Esophagus squamous epithelium (tissue), 5 donors: ENCODE data around the gene COL7A1. TPM values are rescaled to one million over a fixed set of nuclear protein-coding genes. Genes with fewer than 3 reads are reported as not detected.

ENCODE experiments used
- DNase-seq: peaks from one replicate; lab custom pipeline; 2025; lab: John Stamatoyannopoulos, UW
- H3K27ac ChIP-seq, 4 donors: fragments of 200-600 bp; sonication (generic); one replicate each; pipeline ENCODE4 v1.5.1; 2016 to 2019; ENCODE audit warnings: mild to moderate bottlenecking in 1 of 4
- H3K27me3 ChIP-seq, 4 donors: fragments of 200-600 bp; sonication (generic); 1 replicate in 3 of 4; 2 replicates in 1 of 4; pipeline versions ENCODE4 v1.5.1 to v1.6.0; 2017 to 2021; ENCODE audit warnings: antibody characterized with exemption in 1 of 4
- H3K36me3 ChIP-seq, 3 donors: fragments of 200-600 bp; sonication (generic); one replicate each; pipeline ENCODE4 v1.5.1; 2016 to 2019
- H3K4me1 ChIP-seq, 3 donors: fragments of 200-600 bp; sonication (generic); one replicate each; pipeline ENCODE4 v1.5.1; 2017 to 2019
- H3K4me3 ChIP-seq, 4 donors: fragments of 200-600 bp; sonication (generic); 1 replicate in 3 of 4; 2 replicates in 1 of 4; pipeline ENCODE4 v1.5.1; 2016 to 2019; ENCODE audit warnings: mild to moderate bottlenecking in 2 of 4, moderate library complexity in 1 of 4
- H3K9me3 ChIP-seq, 3 donors: fragments of 200-600 bp; sonication (generic); one replicate each; pipeline ENCODE4 v1.5.1; 2016 to 2019
- POLR2A ChIP-seq, 4 donors: fragments of 450-650 bp; IDR thresholded peaks; one replicate each; pipeline ENCODE4 v1.6.1; 2017; ENCODE audit warnings: antibody characterized with exemption in 4 of 4, mild to moderate bottlenecking in 4 of 4, moderate library complexity in 3 of 4
- WGBS, 2 donors: methylation state at CpG; one replicate each; pipeline ENCODE4 v1.1.5; 2018; 5-methylcytosine and 5-hydroxymethylcytosine counted together
- intact Hi-C: fragments of 100-400 bp; cut with DNase I; formaldehyde crosslinking; loops from one replicate; pipeline ENCODE4 v1.15.0; 2022
- total RNA-seq, 4 donors: library from RNA; depleted of rRNA; stranded (reverse); fragments of >200 nt; gene quantifications; one replicate each; pipeline ENCODE4 v1.1.0, GENCODE V29; 2016
- TF ChIP-seq, protein P1 (sequence below), 6 experiments: fragments of 450-650 bp in 4 of 6; fragments of 200-600 bp in 2 of 6; sonication (generic) in 2 of 6; IDR thresholded peaks; one replicate each; pipeline ENCODE4 v1.5.1; 2016 to 2019; ENCODE audit warnings: antibody characterized with exemption in 6 of 6, mild to moderate bottlenecking in 4 of 6, moderate library complexity in 4 of 6
- donor health status: DM: yes; HTN: yes; CAD: no.

COL7A1 gene
- 100 to 1,000 TPM in 1 of 4 donors, 10 to 100 TPM in 3; 52.8 to 125 (median 69.0) TPM for total RNA-seq

DNA sequence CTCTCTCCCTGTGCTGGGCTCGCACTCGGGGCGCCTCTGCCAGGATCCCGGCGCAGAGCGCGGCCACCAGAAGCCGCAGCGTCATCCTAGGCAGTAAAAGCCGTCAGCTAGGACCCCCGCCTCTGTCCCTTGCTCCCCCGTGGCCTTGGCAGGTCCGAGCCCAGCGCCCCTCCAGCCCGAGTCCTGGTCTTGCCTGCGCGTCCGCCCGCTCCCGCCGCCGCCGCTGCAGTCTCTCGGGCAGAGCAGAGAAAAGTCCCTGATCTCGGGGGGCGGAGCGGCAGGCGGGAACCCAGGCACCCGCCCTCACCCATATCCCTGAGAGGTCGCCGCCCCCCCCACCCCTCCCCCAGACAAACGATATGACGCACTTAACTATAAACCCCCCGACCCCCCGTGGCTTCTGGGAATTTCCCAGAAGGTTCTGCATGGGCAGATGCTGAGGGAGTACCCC, at the start of gene COL7A1:
COL7A1 (minus strand) TSS at position 255 of the 451 bp plus-strand sequence; CDS start at position 85, 170 bp downstream.
- DNase-seq, result no peak
- TF ChIP-seq, protein P1, sequence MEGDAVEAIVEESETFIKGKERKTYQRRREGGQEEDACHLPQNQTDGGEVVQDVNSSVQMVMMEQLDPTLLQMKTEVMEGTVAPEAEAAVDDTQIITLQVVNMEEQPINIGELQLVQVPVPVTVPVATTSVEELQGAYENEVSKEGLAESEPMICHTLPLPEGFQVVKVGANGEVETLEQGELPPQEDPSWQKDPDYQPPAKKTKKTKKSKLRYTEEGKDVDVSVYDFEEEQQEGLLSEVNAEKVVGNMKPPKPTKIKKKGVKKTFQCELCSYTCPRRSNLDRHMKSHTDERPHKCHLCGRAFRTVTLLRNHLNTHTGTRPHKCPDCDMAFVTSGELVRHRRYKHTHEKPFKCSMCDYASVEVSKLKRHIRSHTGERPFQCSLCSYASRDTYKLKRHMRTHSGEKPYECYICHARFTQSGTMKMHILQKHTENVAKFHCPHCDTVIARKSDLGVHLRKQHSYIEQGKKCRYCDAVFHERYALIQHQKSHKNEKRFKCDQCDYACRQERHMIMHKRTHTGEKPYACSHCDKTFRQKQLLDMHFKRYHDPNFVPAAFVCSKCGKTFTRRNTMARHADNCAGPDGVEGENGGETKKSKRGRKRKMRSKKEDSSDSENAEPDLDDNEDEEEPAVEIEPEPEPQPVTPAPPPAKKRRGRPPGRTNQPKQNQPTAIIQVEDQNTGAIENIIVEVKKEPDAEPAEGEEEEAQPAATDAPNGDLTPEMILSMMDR (IDR thresholded peaks at IDR 0.05), result no peak
- peak in 1 of 4 donors; percentile 20 for TF ChIP-seq POLR2A (IDR thresholded peaks at IDR 0.05)
- peaks cover 0 to 28% (median 0%) of the 10 kb centered on the region in 4 donors for H3K27me3 ChIP-seq
- intact Hi-C loops, result no loop called here
- 0% methylated on average over 6 of the region's 35 CpGs; no CpG with 5 or more reads in 1 of the 2 donors for WGBS, 2 donors
- no peaks in the 10 kb centered on the region for H3K9me3 ChIP-seq
- H3K27ac ChIP-seq, result peak within 1 kb of the TSS; percentile 82 to 90 (median 89)
- peaks cover 4 to 42% (median 6%) of the 10 kb centered on the region in 3 donors for H3K36me3 ChIP-seq
- H3K4me1 ChIP-seq, result peaks cover 50 to 90% (median 61%) of the 10 kb centered on the region in 3 donors
- peak within 1 kb of the TSS; percentile 40 to 68 (median 56) for H3K4me3 ChIP-seq

DNA sequence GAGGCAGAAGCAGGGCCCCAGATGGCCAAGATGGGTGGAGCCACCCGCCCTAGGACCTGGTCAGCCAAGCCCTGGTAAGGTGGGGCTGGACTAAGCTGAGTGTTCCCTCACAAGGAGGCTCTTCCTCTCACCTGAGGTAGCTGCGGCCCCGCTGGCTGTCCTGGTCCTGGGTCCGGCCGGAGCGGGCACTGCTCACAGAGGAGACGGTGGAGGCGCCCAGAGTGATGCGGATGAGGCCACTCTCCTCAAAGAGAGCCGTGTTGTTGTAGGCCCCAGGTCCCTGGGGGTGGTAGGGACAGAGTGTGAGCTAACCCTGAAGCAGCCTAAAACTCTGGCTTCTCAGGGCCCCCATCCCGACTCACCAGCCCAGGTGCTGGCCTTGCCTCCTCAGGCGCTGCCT, 47.5 kb upstream of the COL7A1 start:
- H3K4me1 ChIP-seq, result no peaks in the 10 kb centered on the region
- no CpG with 5 or more reads among the region's 12 CpGs for WGBS, 2 donors
- TF ChIP-seq POLR2A (IDR thresholded peaks at IDR 0.05), result no peak
- TF ChIP-seq, protein P1 (IDR thresholded peaks at IDR 0.05), result no peak
- intact Hi-C loops, result no loop called here
- no peak for DNase-seq
- no peaks in the 10 kb centered on the region for H3K9me3 ChIP-seq
- H3K27me3 ChIP-seq, result no peaks in the 10 kb centered on the region
- H3K27ac ChIP-seq, result no peak overlapping the region
- H3K36me3 ChIP-seq, result no peaks in the 10 kb centered on the region
- no peak overlapping the region for H3K4me3 ChIP-seq

DNA sequence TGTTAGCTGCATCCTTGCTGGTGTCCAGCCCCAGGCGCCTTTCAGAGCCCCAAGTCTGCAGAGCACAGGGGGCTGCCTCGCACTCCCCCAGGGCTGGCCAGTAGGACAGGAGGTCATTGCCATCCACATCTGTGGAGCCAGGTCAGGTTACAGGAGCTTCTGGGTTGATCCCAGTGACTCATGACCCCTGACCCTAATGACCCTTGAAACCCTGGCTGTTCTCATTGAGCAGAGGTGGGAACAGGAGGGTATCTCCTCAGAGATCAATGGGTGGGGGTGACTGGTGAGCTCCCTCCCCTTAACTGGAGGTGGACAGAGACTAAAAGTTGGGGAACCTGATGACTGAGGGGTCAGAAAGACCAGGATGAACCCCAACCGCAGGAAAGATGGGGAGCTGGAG, 46.3 kb upstream of the COL7A1 start:
- 100% methylated on average over 1 of the region's 3 CpGs for WGBS, 2 donors
- H3K36me3 ChIP-seq, result no peaks in the 10 kb centered on the region
- no peaks in the 10 kb centered on the region for H3K27me3 ChIP-seq
- no peaks in the 10 kb centered on the region for H3K9me3 ChIP-seq
- no peak overlapping the region for H3K4me3 ChIP-seq
- no peak for DNase-seq
- H3K4me1 ChIP-seq, result peaks cover 0 to 4% (median under 1%) of the 10 kb centered on the region in 3 donors
- intact Hi-C loops, result no loop called here
- H3K27ac ChIP-seq, result no peak overlapping the region
- TF ChIP-seq POLR2A (IDR thresholded peaks at IDR 0.05), result no peak
- TF ChIP-seq, protein P1 (IDR thresholded peaks at IDR 0.05), result no peak

DNA sequence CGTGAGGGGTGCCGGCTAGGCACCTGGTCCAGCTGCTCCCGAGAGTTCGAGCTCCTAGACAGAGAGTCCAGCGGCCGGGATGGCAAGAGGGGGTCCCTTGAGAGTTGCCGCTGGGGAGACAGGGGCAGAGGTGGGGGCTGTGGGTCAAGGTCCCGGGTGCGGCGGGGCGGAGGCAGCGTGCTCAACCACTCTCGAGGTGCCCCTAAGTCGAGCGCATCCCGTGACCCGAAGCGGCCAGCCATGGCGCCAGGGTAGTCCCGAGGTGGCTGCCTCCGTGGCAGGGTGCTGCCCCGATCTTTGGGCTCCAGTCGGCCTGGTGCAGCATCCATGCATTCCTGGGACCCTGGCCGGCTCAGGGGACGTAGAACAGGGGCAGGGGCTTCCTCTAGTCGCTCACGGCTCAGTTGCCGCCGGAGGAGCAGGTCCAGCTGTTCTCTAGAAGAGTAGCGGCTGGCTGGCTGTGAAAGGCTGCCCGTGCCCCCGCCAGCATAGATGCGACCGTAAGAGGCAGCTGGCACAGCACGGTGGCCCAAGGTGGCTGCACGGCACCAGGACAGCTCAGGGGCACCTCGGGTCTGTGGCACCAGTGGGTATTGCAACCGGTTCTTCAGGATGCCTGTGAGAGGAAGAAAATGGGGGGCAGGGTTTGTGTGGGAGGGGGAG, 44.9 kb upstream of the COL7A1 start:
- no peak for DNase-seq
- Histone ChIP-seq H3K27ac (no peak overlapping the region), H3K4me3 (no peak overlapping the region), H3K36me3 (no peaks in the 10 kb centered on the region), H3K27me3 (no peaks in the 10 kb centered on the region), H3K9me3 (no peaks in the 10 kb centered on the region), H3K4me1 (peaks cover 4 to 16% (median 8%) of the 10 kb centered on the region in 3 donors)
- intact Hi-C loops, result no loop called here
- WGBS, 2 donors, result 67 to 77% methylated on average over 1 to 16 of the region's 38 CpGs
- TF ChIP-seq, protein P1 (IDR thresholded peaks at IDR 0.05), result no peak
- TF ChIP-seq POLR2A (IDR thresholded peaks at IDR 0.05), result no peak

DNA sequence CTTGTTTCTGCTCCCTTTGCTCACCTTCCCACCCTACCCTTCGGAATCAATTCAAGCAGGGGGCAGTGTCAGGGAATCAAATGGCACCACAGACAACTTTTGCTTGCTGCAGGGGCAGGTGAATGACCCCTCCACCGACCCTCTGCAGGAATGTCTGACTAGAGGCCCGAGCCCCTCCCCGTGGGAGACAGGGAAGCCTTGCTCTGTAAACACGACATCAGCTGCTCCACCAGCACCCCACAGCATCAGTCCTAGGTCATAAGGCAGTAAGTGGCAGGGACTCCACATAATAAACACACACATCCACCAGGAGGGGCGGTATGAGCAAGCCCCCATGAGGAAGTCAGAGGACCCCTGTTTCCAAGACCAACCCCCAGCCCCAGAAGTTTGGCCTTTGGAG, 42.2 kb upstream of the COL7A1 start:
- no peak overlapping the region for H3K27ac ChIP-seq
- H3K36me3 ChIP-seq, result peaks cover 0 to 14% (median 0%) of the 10 kb centered on the region in 3 donors
- intact Hi-C loops, result no loop called here
- H3K27me3 ChIP-seq, result no peaks in the 10 kb centered on the region
- TF ChIP-seq POLR2A (IDR thresholded peaks at IDR 0.05), result no peak
- TF ChIP-seq, protein P1 (IDR thresholded peaks at IDR 0.05), result no peak
- no peaks in the 10 kb centered on the region for H3K9me3 ChIP-seq
- no peak for DNase-seq
- peaks cover 15 to 35% (median 19%) of the 10 kb centered on the region in 3 donors for H3K4me1 ChIP-seq
- H3K4me3 ChIP-seq, result no peak overlapping the region
- WGBS, 2 donors, result 71 to 73% methylated on average over 1 to 3 of the region's 6 CpGs
